Right lung (tissue), 10 donors: ENCODE measurements around the gene ACSM2B. TPM values are rescaled to one million over a fixed set of nuclear protein-coding genes. Genes with fewer than 3 reads are reported as not detected.
"Not testable (repeated sequence)": the region's sequence is repeated elsewhere in the genome, so short reads cannot be mapped to it uniquely, and the experiment has no call there.

Experiments
- DNase-seq, 2 donors: peaks; one replicate each; pipeline ENCODE4 v3.0.0-alpha.2; 2013
- long read RNA-seq, 8 donors: transcript quantifications; one replicate each; lab custom pipeline, GENCODE V29; 2026
- polyA plus RNA-seq, 5 donors: library from polyadenylated mRNA; unstranded; fragments of 120-200 nt; gene quantifications; one replicate each; pipeline versions ENCODE4 v1.2.1 to v1.2.3, GENCODE V29; 2013; ENCODE audit warnings: inconsistent platforms in 1 of 5, low replicate concordance in 1 of 5; ENCODE audit not compliant: insufficient read length in 5 of 5, insufficient read depth in 1 of 5

The ACSM2B gene
- polyA plus RNA-seq, result 1 to 10 TPM in 3 of 5 donors, under 1 TPM in 2; 0.32 to 1.9 (median 1.0) TPM
- long read RNA-seq, donor 1, result 0 reads
- long read RNA-seq, donor 2, result 0 reads
- long read RNA-seq, donor 3, result 0 reads
- long read RNA-seq, donor 4, result 0 reads
- long read RNA-seq, donor 5, result 0 reads
- long read RNA-seq, donor 6, result 0 reads
- long read RNA-seq, donor 7, result 0 reads
- long read RNA-seq, donor 8, partial matches to known transcripts, result 0 of 1 reads
- long read RNA-seq, donor 8, other reads (novel, unspliced or antisense), result 0 of 1 reads

GRCh38 chr16:20576145-20576544 lies at the start of gene ACSM2B:
ACSM2B (minus strand) TSS chr16:20576367; CDS start chr16:20564845, 11,522 bp downstream.
- not testable (repeated sequence) for DNase-seq

- no peak for DNase-seq
Measured at GRCh38 chr16:20624882-20625807, 49.0 kb upstream of the ACSM2B start.

- no peak for DNase-seq
Measured at GRCh38 chr16:20624205-20624604, 48.0 kb upstream of the ACSM2B start.

- no peak for DNase-seq
Measured at GRCh38 chr16:20622498-20622870, 46.3 kb upstream of the ACSM2B start.

GRCh38 chr16:20621406-20621805 lies 45.2 kb upstream of the ACSM2B start:
- DNase-seq, result no peak

GRCh38 chr16:20620770-20621169 lies 44.6 kb upstream of the ACSM2B start:
- no peak for DNase-seq

GRCh38 chr16:20620003-20620402 lies 43.8 kb upstream of the ACSM2B start:
- DNase-seq, result no peak

- no peak for DNase-seq
Measured at GRCh38 chr16:20617271-20617670, 41.1 kb upstream of the ACSM2B start.

GRCh38 chr16:20614186-20615141 lies 38.3 kb upstream of the ACSM2B start:
- DNase-seq, result peak in 1 of 2 donors; percentile 32

GRCh38 chr16:20613481-20614185 lies 37.5 kb upstream of the ACSM2B start:
- DNase-seq, result no peak

GRCh38 chr16:20612551-20613480 lies 36.6 kb upstream of the ACSM2B start:
- DNase-seq, result peak; percentile 55 to 74

- DNase-seq, result peak in 1 of 2 donors; percentile 6
Measured at GRCh38 chr16:20611975-20612481, 35.9 kb upstream of the ACSM2B start.

GRCh38 chr16:20611350-20611902 lies 35.3 kb upstream of the ACSM2B start:
- DNase-seq, result no peak

GRCh38 chr16:20610892-20611349 lies 34.8 kb upstream of the ACSM2B start:
- no peak for DNase-seq

- peak in 1 of 2 donors; percentile 27 for DNase-seq
Measured at GRCh38 chr16:20610211-20610891, 34.2 kb upstream of the ACSM2B start.

- DNase-seq, result not testable (repeated sequence)
Measured at GRCh38 chr16:20602205-20602604, 26.0 kb upstream of the ACSM2B start.

GRCh38 chr16:20599475-20599874 lies 23.3 kb upstream of the ACSM2B start:
- DNase-seq, result not testable (repeated sequence)

- DNase-seq, result no peak
Measured at GRCh38 chr16:20598832-20599469, 22.8 kb upstream of the ACSM2B start.
